HepG2 (cell line): ENCODE measurements around the gene HSPA1A. TPM values are rescaled to one million over a fixed set of nuclear protein-coding genes. Genes with fewer than 3 reads are reported as not detected.

Experiments
- AGO2 ChIP-seq: fragments of 200-400 bp; formaldehyde crosslinking; optimal IDR thresholded peaks from 2 replicates; pipeline ENCODE3; 2017; ENCODE audit warnings: mild to moderate bottlenecking, low read depth, low read length, moderate library complexity
- AHR ChIP-seq: IDR thresholded peaks from 2 replicates; pipeline ENCODE4 v1.6.1; 2018; ENCODE audit warnings: missing genetic modification reagents, missing compliant biosample characterization
- ARNT2 ChIP-seq: sonication (generic); formaldehyde crosslinking; IDR thresholded peaks from 2 replicates; pipeline ENCODE4 v1.8.0; 2022; ENCODE audit warnings: mild to moderate bottlenecking, low read depth, missing genetic modification reagents, moderate library complexity
- CAMTA2 ChIP-seq: sonication (generic); formaldehyde crosslinking; IDR thresholded peaks from 2 replicates; pipeline ENCODE4 v1.4.0; 2020; ENCODE audit warnings: mild to moderate bottlenecking, missing genetic modification reagents, borderline replicate concordance
- ETV6 ChIP-seq: sonication (generic); formaldehyde crosslinking; conservative IDR thresholded peaks from 2 replicates; pipeline ENCODE4 v1.4.0; 2020; ENCODE audit warnings: missing genetic modification reagents
- HDAC1 ChIP-seq: sonication (generic); formaldehyde crosslinking; IDR thresholded peaks from 2 replicates; pipeline ENCODE4 v1.5.1; 2020; ENCODE audit warnings: mild to moderate bottlenecking, missing genetic modification reagents
- NKX3-1 ChIP-seq: sonication (generic); formaldehyde crosslinking; IDR thresholded peaks from 2 replicates; pipeline ENCODE4 v1.5.0; 2020; ENCODE audit warnings: missing genetic modification reagents
- SIN3B ChIP-seq: fragments of 150-350 bp; IDR thresholded peaks from 2 replicates; pipeline ENCODE4 v1.6.1; 2014; ENCODE audit warnings: low read length
- SOX13 ChIP-seq, 3 experiments: fragments of 450-650 bp in 1 of 3; sonication (generic) in 1 of 3; formaldehyde crosslinking in 1 of 3; IDR thresholded peaks in 2 of 3; conservative IDR thresholded peaks in 1 of 3; 2 replicates each; pipeline versions ENCODE4 v1.5.0 to v1.6.1; 2016 to 2020; ENCODE audit warnings: antibody characterized with exemption in 1 of 3, mild to moderate bottlenecking in 1 of 3, missing compliant biosample characterization in 1 of 3, missing genetic modification reagents in 1 of 3, moderate library complexity in 1 of 3
- TOPORS ChIP-seq: sonication (generic); formaldehyde crosslinking; IDR thresholded peaks from 2 replicates; pipeline ENCODE4 v1.8.0; 2023; ENCODE audit warnings: mild to moderate bottlenecking, missing genetic modification reagents
- ZNF136 ChIP-seq: sonication (generic); formaldehyde crosslinking; IDR thresholded peaks from 2 replicates; pipeline ENCODE4 v1.8.1; 2022; ENCODE audit warnings: low read depth, mild to moderate bottlenecking, moderate library complexity, missing genetic modification reagents
- ZNF510 ChIP-seq: sonication (generic); formaldehyde crosslinking; IDR thresholded peaks from 2 replicates; pipeline ENCODE4 v1.4.0; 2020; ENCODE audit warnings: low read depth, mild to moderate bottlenecking, missing genetic modification reagents
- ZNF747 ChIP-seq: sonication (generic); formaldehyde crosslinking; IDR thresholded peaks from 2 replicates; pipeline ENCODE4 v1.8.1; 2023; ENCODE audit warnings: missing genetic modification reagents, mild to moderate bottlenecking, borderline replicate concordance
- ZNF782 ChIP-seq: sonication (generic); formaldehyde crosslinking; IDR thresholded peaks from 2 replicates; pipeline ENCODE4 v1.4.0; 2020; ENCODE audit warnings: missing genetic modification reagents, mild to moderate bottlenecking, borderline replicate concordance
- ZSCAN20 ChIP-seq: sonication (generic); formaldehyde crosslinking; IDR thresholded peaks from 2 replicates; pipeline ENCODE4 v1.4.0; 2020; ENCODE audit warnings: missing genetic modification reagents, mild to moderate bottlenecking, borderline replicate concordance
- ZSCAN25 ChIP-seq: sonication (generic); formaldehyde crosslinking; IDR thresholded peaks from 2 replicates; pipeline ENCODE4 v1.8.0; 2022; ENCODE audit warnings: mild to moderate bottlenecking, missing genetic modification reagents
- polyA plus RNA-seq, 8 experiments: library from polyadenylated mRNA; depleted of rRNA in 3 of 8; stranded (reverse) in 7 of 8; unstranded in 1 of 8; fragments of >200 nt; fragmentation: Illumina TruSeq in 4 of 8; extraction: Trizol in 4 of 8; gene quantifications; 2 replicates each; pipeline versions ENCODE4 v1.2.1 to v1.2.3, GENCODE V29; 2011 to 2016; ENCODE audit warnings: low read depth in 4 of 8, missing spikeins in 1 of 8, mixed read lengths in 1 of 8; ENCODE audit not compliant: insufficient read depth in 1 of 8
- total RNA-seq, 5 experiments: library from RNA; depleted of rRNA; stranded (reverse); fragments of >200 nt; fragmentation: Illumina TruSeq; extraction: Trizol; gene quantifications; 2 replicates each; pipeline ENCODE4 v1.2.3, GENCODE V29; 2016; ENCODE audit warnings: low read depth in 1 of 5
- TF ChIP-seq, protein P1 (sequence below): IDR thresholded peaks from 2 replicates; pipeline ENCODE4 v1.6.1; 2016; ENCODE audit warnings: low read depth, control low read depth
- TF ChIP-seq, protein P2 (sequence below): sonication (generic); formaldehyde crosslinking; IDR thresholded peaks from 2 replicates; pipeline ENCODE4 v1.5.1; 2020; ENCODE audit warnings: missing genetic modification reagents, mild to moderate bottlenecking, borderline replicate concordance
- TF ChIP-seq, protein P3 (sequence below): sonication (generic); formaldehyde crosslinking; conservative IDR thresholded peaks from 2 replicates; pipeline ENCODE4 v1.8.0; 2022; ENCODE audit warnings: mild to moderate bottlenecking, moderate library complexity, missing genetic modification reagents
- TF ChIP-seq, protein P4 (sequence below): sonication (generic); formaldehyde crosslinking; IDR thresholded peaks from 2 replicates; pipeline ENCODE4 v1.4.0; 2020; ENCODE audit warnings: missing genetic modification reagents

The HSPA1A gene
- total and polyA plus RNA-seq, 2 of the 13 experiments (the other 11 are each of a cell fraction or from before 2014, with no cell fraction given), result 44.5 to 85.0 TPM

- TF ChIP-seq HDAC1 (CRISPR knock-in tag), result peak; percentile 64
- peak; percentile 87 for TF ChIP-seq ZSCAN25 (CRISPR knock-in tag)
- no peak for TF ChIP-seq SOX13 (IDR thresholded peaks at IDR 0.05)
- TF ChIP-seq SOX13 (CRISPR knock-in tag; conservative IDR thresholded peaks at IDR 0.05 in 1 of 2, IDR thresholded peaks at IDR 0.05 in 1 of 2), result peak in 1 of 2 experiments; percentile 64; a peak in 2 of 4 replicates
- no peak for TF ChIP-seq AHR (CRISPR knock-in tag)
- TF ChIP-seq, protein P1, sequence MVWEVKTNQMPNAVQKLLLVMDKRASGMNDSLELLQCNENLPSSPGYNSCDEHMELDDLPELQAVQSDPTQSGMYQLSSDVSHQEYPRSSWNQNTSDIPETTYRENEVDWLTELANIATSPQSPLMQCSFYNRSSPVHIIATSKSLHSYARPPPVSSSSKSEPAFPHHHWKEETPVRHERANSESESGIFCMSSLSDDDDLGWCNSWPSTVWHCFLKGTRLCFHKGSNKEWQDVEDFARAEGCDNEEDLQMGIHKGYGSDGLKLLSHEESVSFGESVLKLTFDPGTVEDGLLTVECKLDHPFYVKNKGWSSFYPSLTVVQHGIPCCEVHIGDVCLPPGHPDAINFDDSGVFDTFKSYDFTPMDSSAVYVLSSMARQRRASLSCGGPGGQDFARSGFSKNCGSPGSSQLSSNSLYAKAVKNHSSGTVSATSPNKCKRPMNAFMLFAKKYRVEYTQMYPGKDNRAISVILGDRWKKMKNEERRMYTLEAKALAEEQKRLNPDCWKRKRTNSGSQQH, result no peak
- TF ChIP-seq ZNF136 (CRISPR knock-in tag), result 0 out of 2 replicates have a peak, but pooled peaks have one; percentile 66
- TF ChIP-seq SIN3B, result no peak
- no peak for TF ChIP-seq ZSCAN20
- TF ChIP-seq TOPORS (CRISPR knock-in tag), result no peak
- TF ChIP-seq ETV6 (CRISPR knock-in tag), result no peak
- TF ChIP-seq ARNT2 (CRISPR knock-in tag), result no peak
- peak; percentile 47; the same call in 1 of the 2 replicates for TF ChIP-seq CAMTA2 (CRISPR knock-in tag)
- TF ChIP-seq NKX3-1, result no peak
- no peak; the same call in 1 of the 2 replicates for TF ChIP-seq ZNF782 (CRISPR knock-in tag)
- TF ChIP-seq, protein P2, sequence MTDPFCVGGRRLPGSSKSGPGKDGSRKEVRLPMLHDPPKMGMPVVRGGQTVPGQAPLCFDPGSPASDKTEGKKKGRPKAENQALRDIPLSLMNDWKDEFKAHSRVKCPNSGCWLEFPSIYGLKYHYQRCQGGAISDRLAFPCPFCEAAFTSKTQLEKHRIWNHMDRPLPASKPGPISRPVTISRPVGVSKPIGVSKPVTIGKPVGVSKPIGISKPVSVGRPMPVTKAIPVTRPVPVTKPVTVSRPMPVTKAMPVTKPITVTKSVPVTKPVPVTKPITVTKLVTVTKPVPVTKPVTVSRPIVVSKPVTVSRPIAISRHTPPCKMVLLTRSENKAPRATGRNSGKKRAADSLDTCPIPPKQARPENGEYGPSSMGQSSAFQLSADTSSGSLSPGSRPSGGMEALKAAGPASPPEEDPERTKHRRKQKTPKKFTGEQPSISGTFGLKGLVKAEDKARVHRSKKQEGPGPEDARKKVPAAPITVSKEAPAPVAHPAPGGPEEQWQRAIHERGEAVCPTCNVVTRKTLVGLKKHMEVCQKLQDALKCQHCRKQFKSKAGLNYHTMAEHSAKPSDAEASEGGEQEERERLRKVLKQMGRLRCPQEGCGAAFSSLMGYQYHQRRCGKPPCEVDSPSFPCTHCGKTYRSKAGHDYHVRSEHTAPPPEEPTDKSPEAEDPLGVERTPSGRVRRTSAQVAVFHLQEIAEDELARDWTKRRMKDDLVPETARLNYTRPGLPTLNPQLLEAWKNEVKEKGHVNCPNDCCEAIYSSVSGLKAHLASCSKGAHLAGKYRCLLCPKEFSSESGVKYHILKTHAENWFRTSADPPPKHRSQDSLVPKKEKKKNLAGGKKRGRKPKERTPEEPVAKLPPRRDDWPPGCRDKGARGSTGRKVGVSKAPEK, result 0 out of 2 replicates have a peak, but pooled peaks have one; percentile 66
- TF ChIP-seq AGO2, result peak; percentile 97
- TF ChIP-seq ZNF510, result no peak
- TF ChIP-seq, protein P3, sequence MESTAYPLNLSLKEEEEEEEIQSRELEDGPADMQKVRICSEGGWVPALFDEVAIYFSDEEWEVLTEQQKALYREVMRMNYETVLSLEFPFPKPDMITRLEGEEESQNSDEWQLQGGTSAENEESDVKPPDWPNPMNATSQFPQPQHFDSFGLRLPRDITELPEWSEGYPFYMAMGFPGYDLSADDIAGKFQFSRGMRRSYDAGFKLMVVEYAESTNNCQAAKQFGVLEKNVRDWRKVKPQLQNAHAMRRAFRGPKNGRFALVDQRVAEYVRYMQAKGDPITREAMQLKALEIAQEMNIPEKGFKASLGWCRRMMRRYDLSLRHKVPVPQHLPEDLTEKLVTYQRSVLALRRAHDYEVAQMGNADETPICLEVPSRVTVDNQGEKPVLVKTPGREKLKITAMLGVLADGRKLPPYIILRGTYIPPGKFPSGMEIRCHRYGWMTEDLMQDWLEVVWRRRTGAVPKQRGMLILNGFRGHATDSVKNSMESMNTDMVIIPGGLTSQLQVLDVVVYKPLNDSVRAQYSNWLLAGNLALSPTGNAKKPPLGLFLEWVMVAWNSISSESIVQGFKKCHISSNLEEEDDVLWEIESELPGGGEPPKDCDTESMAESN (CRISPR knock-in tag), result 0 out of 2 replicates have a peak, but pooled peaks have one; percentile 45
- TF ChIP-seq ZNF747, result peak; percentile 88; the same call in 1 of the 2 replicates
- TF ChIP-seq, protein P4, sequence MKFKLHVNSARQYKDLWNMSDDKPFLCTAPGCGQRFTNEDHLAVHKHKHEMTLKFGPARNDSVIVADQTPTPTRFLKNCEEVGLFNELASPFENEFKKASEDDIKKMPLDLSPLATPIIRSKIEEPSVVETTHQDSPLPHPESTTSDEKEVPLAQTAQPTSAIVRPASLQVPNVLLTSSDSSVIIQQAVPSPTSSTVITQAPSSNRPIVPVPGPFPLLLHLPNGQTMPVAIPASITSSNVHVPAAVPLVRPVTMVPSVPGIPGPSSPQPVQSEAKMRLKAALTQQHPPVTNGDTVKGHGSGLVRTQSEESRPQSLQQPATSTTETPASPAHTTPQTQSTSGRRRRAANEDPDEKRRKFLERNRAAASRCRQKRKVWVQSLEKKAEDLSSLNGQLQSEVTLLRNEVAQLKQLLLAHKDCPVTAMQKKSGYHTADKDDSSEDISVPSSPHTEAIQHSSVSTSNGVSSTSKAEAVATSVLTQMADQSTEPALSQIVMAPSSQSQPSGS (CRISPR knock-in tag), result peak; percentile 86; the same call in 1 of the 2 replicates
These were observed 38.2 kb upstream of the HSPA1A start, which contains the start of gene VWA7 (continued) for GRCh38 chr6:31776989-31777666.
